ENCODE measurements around the gene SDK1.

DNA sequence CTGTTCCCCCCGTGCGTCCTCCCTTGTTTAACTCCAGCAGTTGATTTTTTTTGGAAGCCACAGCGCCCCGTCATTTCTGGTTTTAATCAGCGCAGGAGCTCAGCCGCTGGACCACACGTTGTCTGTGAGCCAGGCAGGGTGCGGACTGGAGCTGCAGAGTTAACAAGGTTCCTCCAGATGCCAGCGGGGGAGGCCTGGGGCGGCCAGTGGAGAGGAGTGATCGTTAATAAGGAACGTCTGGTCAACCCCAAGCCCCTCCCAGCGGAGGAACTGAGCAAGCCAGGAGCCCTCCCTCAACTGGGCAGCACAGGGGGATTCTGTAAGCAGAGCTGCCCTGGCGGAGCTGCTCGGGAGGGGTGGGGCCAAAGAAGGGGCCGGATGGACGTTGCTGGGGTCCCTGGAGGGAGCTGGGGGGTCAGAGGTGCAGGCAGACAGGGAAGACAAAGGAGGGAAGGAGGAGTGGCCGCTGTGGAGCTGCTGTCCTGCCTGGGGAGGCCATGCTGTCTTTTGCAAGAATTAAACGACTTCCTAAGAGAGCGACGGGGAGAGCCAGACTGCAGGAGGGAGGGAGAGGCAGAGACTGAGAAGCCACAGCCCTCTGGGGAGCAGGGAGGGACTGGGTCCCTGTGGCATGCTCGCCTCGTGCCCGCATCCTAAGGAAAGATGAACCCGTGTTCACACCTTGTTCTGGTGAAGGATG lies 843.9 kb downstream of the SDK1 start:
- TF ChIP-seq POLR2A (IDR thresholded peaks at IDR 0.05), result no peak
- TF ChIP-seq, protein P1, sequence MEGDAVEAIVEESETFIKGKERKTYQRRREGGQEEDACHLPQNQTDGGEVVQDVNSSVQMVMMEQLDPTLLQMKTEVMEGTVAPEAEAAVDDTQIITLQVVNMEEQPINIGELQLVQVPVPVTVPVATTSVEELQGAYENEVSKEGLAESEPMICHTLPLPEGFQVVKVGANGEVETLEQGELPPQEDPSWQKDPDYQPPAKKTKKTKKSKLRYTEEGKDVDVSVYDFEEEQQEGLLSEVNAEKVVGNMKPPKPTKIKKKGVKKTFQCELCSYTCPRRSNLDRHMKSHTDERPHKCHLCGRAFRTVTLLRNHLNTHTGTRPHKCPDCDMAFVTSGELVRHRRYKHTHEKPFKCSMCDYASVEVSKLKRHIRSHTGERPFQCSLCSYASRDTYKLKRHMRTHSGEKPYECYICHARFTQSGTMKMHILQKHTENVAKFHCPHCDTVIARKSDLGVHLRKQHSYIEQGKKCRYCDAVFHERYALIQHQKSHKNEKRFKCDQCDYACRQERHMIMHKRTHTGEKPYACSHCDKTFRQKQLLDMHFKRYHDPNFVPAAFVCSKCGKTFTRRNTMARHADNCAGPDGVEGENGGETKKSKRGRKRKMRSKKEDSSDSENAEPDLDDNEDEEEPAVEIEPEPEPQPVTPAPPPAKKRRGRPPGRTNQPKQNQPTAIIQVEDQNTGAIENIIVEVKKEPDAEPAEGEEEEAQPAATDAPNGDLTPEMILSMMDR (IDR thresholded peaks at IDR 0.05), result no peak

Measured in uterus (tissue), 2 donors.